Trophoblast cell (in vitro differentiated cells and primary cell): ENCODE results near the gene BRD4. TPM values are rescaled to one million over a fixed set of nuclear protein-coding genes. Genes with fewer than 3 reads are reported as not detected.
A peak's percentile ranks its signal among the peaks of the same experiment; 100 is the strongest.

ENCODE experiments used
- DNase-seq, 2 donors: peaks; one replicate each; pipeline ENCODE4 v3.0.0-alpha.2; 2016
- H2AFZ ChIP-seq: 2 replicates; pipeline ENCODE4 v1.6.1; 2013; ENCODE audit warnings: low read length, moderate library complexity, mild to moderate bottlenecking; ENCODE audit not compliant: insufficient read depth, poor library complexity
- H2AK5ac ChIP-seq: 2 replicates; pipeline ENCODE4 v1.6.1; 2013; ENCODE audit warnings: mild to moderate bottlenecking, low read length
- H2BK120ac ChIP-seq: 2 replicates; pipeline ENCODE4 v1.6.1; 2013; ENCODE audit warnings: low read length, mild to moderate bottlenecking, moderate library complexity; ENCODE audit not compliant: insufficient read depth, poor library complexity
- H2BK12ac ChIP-seq: 2 replicates; pipeline ENCODE4 v1.6.1; 2013; ENCODE audit warnings: mild to moderate bottlenecking, low read length, moderate library complexity
- H2BK5ac ChIP-seq: 2 replicates; pipeline ENCODE4 v1.6.1; 2013; ENCODE audit warnings: low read length, low read depth, moderate library complexity, mild to moderate bottlenecking; ENCODE audit not compliant: poor library complexity
- H3K14ac ChIP-seq: 2 replicates; pipeline ENCODE4 v1.6.1; 2013; ENCODE audit warnings: mild to moderate bottlenecking, low read length
- H3K18ac ChIP-seq: 2 replicates; pipeline ENCODE4 v1.6.1; 2013; ENCODE audit warnings: mild to moderate bottlenecking, low read length
- H3K23ac ChIP-seq: 2 replicates; pipeline ENCODE4 v1.6.1; 2013; ENCODE audit warnings: low read length
- H3K27ac ChIP-seq: 2 replicates; pipeline ENCODE4 v1.5.1; 2013; ENCODE audit warnings: low read depth, mild to moderate bottlenecking, inconsistent platforms, low read length, moderate library complexity
- H3K27me3 ChIP-seq: 2 replicates; pipeline ENCODE4 v1.6.1; 2013; ENCODE audit warnings: inconsistent platforms, mild to moderate bottlenecking, low read length, moderate library complexity; ENCODE audit not compliant: insufficient read depth
- H3K36me3 ChIP-seq, 2 experiments: 1 replicate in 1 of 2; 2 replicates in 1 of 2; pipeline ENCODE4 v1.6.1; 2013; ENCODE audit warnings: low read length in 2 of 2, mild to moderate bottlenecking in 2 of 2, moderate library complexity in 1 of 2; ENCODE audit not compliant: insufficient read depth in 2 of 2, control insufficient read depth in 1 of 2
- H3K4ac ChIP-seq: 2 replicates; pipeline ENCODE4 v1.6.1; 2013; ENCODE audit warnings: low read depth, mild to moderate bottlenecking, low read length, moderate library complexity
- H3K4me1 ChIP-seq, 2 experiments: 1 replicate in 1 of 2; 2 replicates in 1 of 2; pipeline ENCODE4 v1.6.1; 2013; ENCODE audit warnings: low read length in 2 of 2, mild to moderate bottlenecking in 2 of 2, moderate library complexity in 1 of 2; ENCODE audit not compliant: insufficient read depth in 2 of 2, control insufficient read depth in 1 of 2
- H3K4me2 ChIP-seq: 2 replicates; pipeline ENCODE4 v1.6.1; 2013; ENCODE audit warnings: inconsistent platforms, mild to moderate bottlenecking, low read length, moderate library complexity
- H3K4me3 ChIP-seq: 2 replicates; pipeline ENCODE4 v1.5.1; 2013; ENCODE audit warnings: mild to moderate bottlenecking, low read depth, low read length, inconsistent platforms
- H3K79me1 ChIP-seq: one replicate; pipeline ENCODE4 v1.6.1; 2013; ENCODE audit warnings: low read length
- H3K79me2 ChIP-seq: 2 replicates; pipeline ENCODE4 v1.6.1; 2013; ENCODE audit warnings: low read length, mild to moderate bottlenecking; ENCODE audit not compliant: control insufficient read depth, insufficient read depth, poor library complexity
- H3K9ac ChIP-seq: 2 replicates; pipeline ENCODE4 v1.6.1; 2013; ENCODE audit warnings: mild to moderate bottlenecking, low read length
- H3K9me3 ChIP-seq: 2 replicates; pipeline ENCODE4 v1.6.1; 2013; ENCODE audit warnings: low read depth, mild to moderate bottlenecking, control low read depth, inconsistent platforms, low read length; ENCODE audit not compliant: insufficient read depth
- H4K12ac ChIP-seq: 2 replicates; pipeline ENCODE4 v1.6.1; 2013; ENCODE audit warnings: low read depth, mild to moderate bottlenecking, low read length, moderate library complexity
- H4K8ac ChIP-seq: 2 replicates; pipeline ENCODE4 v1.6.1; 2013; ENCODE audit warnings: low read depth, mild to moderate bottlenecking, low read length, moderate library complexity
- H4K91ac ChIP-seq: one replicate; pipeline ENCODE4 v1.6.1; 2013; ENCODE audit warnings: low read depth, mild to moderate bottlenecking, low read length, moderate library complexity
- WGBS: extraction: QIAGEN DNeasy Blood & Tissue Kit; methylation state at CpG from one replicate; pipeline ENCODE4 v1.1.7; 2013; ENCODE audit warnings: missing lambda C conversion rate; ENCODE audit not compliant: insufficient read length, insufficient coverage; ENCODE audit errors: extremely low coverage; 5-methylcytosine and 5-hydroxymethylcytosine counted together
- polyA plus RNA-seq: library from polyadenylated mRNA; stranded (reverse); fragments of 200-250 nt; gene quantifications from 2 replicates; pipeline ENCODE4 v1.2.3, GENCODE V29; 2013

The BRD4 gene
- polyA plus RNA-seq = 188 and 191 TPM in 2 replicates

- H4K91ac ChIP-seq = peak within 1 kb of the TSS; percentile 97
- H2AK5ac ChIP-seq = peak within 1 kb of the TSS; percentile 90
- H3K27me3 ChIP-seq = no peaks in the 10 kb centered on the region
- no peak within 1 kb of the TSS for H3K23ac ChIP-seq
- peak within 1 kb of the TSS; percentile 96 for H3K27ac ChIP-seq
- peak within 1 kb of the TSS; percentile 92 for H2BK120ac ChIP-seq
- H3K4me1 ChIP-seq = peaks cover 0 to 11% of the 10 kb centered on the region in 2 experiments
- peak within 1 kb of the TSS; percentile 97 for H2BK5ac ChIP-seq
- H3K79me1 ChIP-seq = peaks cover 14% of the 10 kb centered on the region
- H4K12ac ChIP-seq = peak within 1 kb of the TSS; percentile 75
- H3K9me3 ChIP-seq = no peaks in the 10 kb centered on the region
- peak within 1 kb of the TSS; percentile 99 for H3K4ac ChIP-seq
- H3K4me3 ChIP-seq = peak within 1 kb of the TSS; percentile 97
- H3K9ac ChIP-seq = peak within 1 kb of the TSS; percentile 99
- peak within 1 kb of the TSS; percentile 88 for H4K8ac ChIP-seq
- no peaks in the 10 kb centered on the region for H3K36me3 ChIP-seq
- DNase-seq = peak in 1 of 2 donors; percentile 75
- WGBS = no CpG with 5 or more reads among the region's 81 CpGs
- peak within 1 kb of the TSS; percentile 75 for H2BK12ac ChIP-seq
- H3K18ac ChIP-seq = peak within 1 kb of the TSS; percentile 100
- peak within 1 kb of the TSS; percentile 100 for H3K14ac ChIP-seq
- peak within 1 kb of the TSS; percentile 73 for H2AFZ ChIP-seq
- peaks cover 36% of the 10 kb centered on the region for H3K79me2 ChIP-seq
- peak within 1 kb of the TSS; percentile 95 for H3K4me2 ChIP-seq
Observed at GRCh38 chr19:15332311-15332996, at the start of gene BRD4. Gene BRD4, minus strand, starts transcription at chr19:15332539. Its CDS starts 59,440 bp downstream, at chr19:15273099.

- no peak overlapping the region for H3K4me2 ChIP-seq
- H3K79me1 ChIP-seq = peaks cover 16% of the 10 kb centered on the region
- peaks cover 23% of the 10 kb centered on the region for H3K79me2 ChIP-seq
- H2BK12ac ChIP-seq = no peak overlapping the region
- no peak overlapping the region for H2BK120ac ChIP-seq
- H3K4me3 ChIP-seq = no peak overlapping the region
- peak overlapping the region; percentile 46 for H3K23ac ChIP-seq
- no peak overlapping the region for H2AFZ ChIP-seq
- H3K27me3 ChIP-seq = no peaks in the 10 kb centered on the region
- no peak overlapping the region for H4K12ac ChIP-seq
- peaks cover 5 to 9% of the 10 kb centered on the region in 2 experiments for H3K36me3 ChIP-seq
- no peak overlapping the region for H4K91ac ChIP-seq
- no peak overlapping the region for H4K8ac ChIP-seq
- H3K27ac ChIP-seq = no peak overlapping the region
- no peak overlapping the region for H3K18ac ChIP-seq
- H3K9ac ChIP-seq = no peak overlapping the region
- no peak overlapping the region for H2BK5ac ChIP-seq
- no CpG with 5 or more reads among the region's 6 CpGs for WGBS
- no peak overlapping the region for H3K14ac ChIP-seq
- no peak overlapping the region for H3K4ac ChIP-seq
- H3K4me1 ChIP-seq = peaks cover 2 to 10% of the 10 kb centered on the region in 2 experiments
- H3K9me3 ChIP-seq = no peaks in the 10 kb centered on the region
- H2AK5ac ChIP-seq = no peak overlapping the region
- DNase-seq = no peak
Observed at GRCh38 chr19:15381864-15382263, 49.5 kb upstream of the BRD4 start.

GRCh38 chr19:15381429-15381828 is 49.1 kb upstream of the BRD4 start:
- Histone ChIP-seq H2AFZ (no peak overlapping the region), H3K23ac (peak overlapping the region; percentile 46)

DNA sequence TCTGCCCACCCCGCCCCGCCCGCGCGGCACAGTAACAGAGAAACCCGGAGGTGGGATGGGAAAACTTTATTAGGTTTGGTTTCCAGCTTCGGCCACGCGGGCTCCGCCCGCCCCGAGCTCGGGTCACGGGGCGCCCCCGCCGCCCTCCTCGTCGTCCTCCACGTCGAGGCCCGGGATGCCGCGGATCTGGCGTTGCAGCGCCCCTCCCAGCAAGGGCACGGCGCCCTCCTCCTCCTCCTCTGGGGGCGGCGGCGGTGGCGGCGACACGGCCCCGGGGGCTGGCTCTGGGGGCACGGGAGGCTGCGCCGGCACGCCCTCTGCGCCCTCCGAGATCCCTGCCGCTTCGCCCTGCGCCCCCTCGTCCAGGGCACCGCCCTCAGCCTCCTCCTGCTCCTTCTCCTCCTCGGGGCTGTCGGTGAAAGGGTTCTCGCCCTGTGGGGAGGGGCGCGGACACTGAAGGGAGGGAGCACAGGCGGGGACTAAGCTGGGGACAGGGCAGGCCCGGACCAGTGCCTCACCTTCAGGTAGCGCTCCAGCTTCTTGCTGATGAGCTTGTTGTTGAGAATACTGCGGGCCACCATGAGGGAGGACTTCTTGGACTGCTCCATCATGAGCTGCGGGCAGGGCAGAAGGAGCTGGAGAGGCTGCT is 47.8 kb upstream of the BRD4 start:
- Histone ChIP-seq H3K27me3 (no peaks in the 10 kb centered on the region), H4K91ac (peak overlapping the region; percentile 94), H3K4me2 (peak overlapping the region; percentile 56), H2BK12ac (no peak overlapping the region), H4K8ac (peak overlapping the region; percentile 87), H2AK5ac (no peak overlapping the region), H4K12ac (peak overlapping the region; percentile 5), H2BK120ac (peak overlapping the region; percentile 65), H3K4ac (peak overlapping the region; percentile 8), H2AFZ (peak overlapping the region; percentile 73), H3K79me1 (peaks cover 16% of the 10 kb centered on the region), H3K27ac (peak overlapping the region; percentile 92), H3K23ac (no peak overlapping the region), H3K4me1 (peaks cover 2 to 12% of the 10 kb centered on the region in 2 experiments), H3K79me2 (peaks cover 27% of the 10 kb centered on the region), H3K9ac (peak overlapping the region; percentile 64), H2BK5ac (peak overlapping the region; percentile 74), H3K36me3 (peaks cover 3 to 8% of the 10 kb centered on the region in 2 experiments), H3K9me3 (no peaks in the 10 kb centered on the region), H3K14ac (peak overlapping the region; percentile 92), H3K4me3 (peak overlapping the region; percentile 82), H3K18ac (peak overlapping the region; percentile 89)
- peak; percentile 87 for DNase-seq
- no CpG with 5 or more reads among the region's 56 CpGs for WGBS

More at GRCh38 chr19:15381429-15381828, 49.1 kb upstream of the BRD4 start:
- Histone ChIP-seq H3K79me1 (peaks cover 16% of the 10 kb centered on the region), H2BK120ac (no peak overlapping the region), H2BK5ac (no peak overlapping the region), H3K18ac (no peak overlapping the region), H2AK5ac (no peak overlapping the region), H4K12ac (no peak overlapping the region), H3K36me3 (peaks cover 3 to 8% of the 10 kb centered on the region in 2 experiments), H3K4me1 (peaks cover 2 to 12% of the 10 kb centered on the region in 2 experiments), H4K91ac (no peak overlapping the region), H3K14ac (no peak overlapping the region), H3K27ac (no peak overlapping the region), H3K4me3 (no peak overlapping the region), H2BK12ac (no peak overlapping the region), H3K4ac (no peak overlapping the region), H4K8ac (no peak overlapping the region), H3K27me3 (no peaks in the 10 kb centered on the region), H3K9ac (no peak overlapping the region), H3K4me2 (no peak overlapping the region), H3K79me2 (peaks cover 26% of the 10 kb centered on the region), H3K9me3 (no peaks in the 10 kb centered on the region)
- no CpG with 5 or more reads among the region's 2 CpGs for WGBS
- no peak for DNase-seq
